GM20431 (cell line): ENCODE results near the gene STIP1.

Experiments
- in situ Hi-C: fragments of 300-500 bp; cut with MseI, MboI; formaldehyde crosslinking; loops from one replicate; pipeline ENCODE4 v1.15.0; 2020; ENCODE audit warnings: low sequenced_read_pairs; ENCODE audit not compliant: unreplicated experiment

STIP1 gene

DNA sequence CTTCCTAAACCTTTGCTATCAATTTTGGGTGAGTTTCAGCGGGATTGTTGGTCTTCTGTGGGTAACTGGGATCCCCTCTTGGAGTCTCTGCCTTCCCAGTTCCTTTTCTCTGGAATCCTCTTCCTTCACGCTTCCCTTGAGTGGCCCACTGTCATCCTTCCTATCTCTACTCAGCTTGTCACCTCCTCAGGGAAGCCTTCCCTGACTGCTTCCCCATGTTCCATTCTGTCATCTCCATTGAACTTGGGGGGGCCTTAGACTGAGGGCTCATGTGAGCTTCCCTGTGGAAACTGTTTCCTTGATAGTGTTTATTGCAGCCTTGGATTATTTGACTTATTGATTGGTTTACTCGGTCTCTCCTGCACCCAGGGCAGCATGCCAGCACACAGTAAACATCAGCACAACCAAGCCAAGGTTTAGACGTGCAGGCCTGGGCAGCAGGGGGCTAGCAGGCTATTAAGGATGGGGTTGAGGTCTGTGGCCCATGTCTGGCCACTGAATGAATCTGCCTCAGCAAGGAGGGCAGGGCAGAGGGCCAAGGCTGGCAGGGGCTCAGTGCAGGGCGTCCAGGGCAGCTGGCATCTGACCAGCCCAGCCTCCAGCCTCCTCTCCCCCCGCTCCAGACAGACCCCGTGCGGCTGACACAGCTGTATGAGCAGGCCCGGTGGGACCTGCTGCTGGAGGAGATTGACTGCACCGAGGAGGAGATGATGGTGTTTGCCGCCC is 32.8 kb downstream of the STIP1 start:
- in situ Hi-C loops: no loop called here

DNA sequence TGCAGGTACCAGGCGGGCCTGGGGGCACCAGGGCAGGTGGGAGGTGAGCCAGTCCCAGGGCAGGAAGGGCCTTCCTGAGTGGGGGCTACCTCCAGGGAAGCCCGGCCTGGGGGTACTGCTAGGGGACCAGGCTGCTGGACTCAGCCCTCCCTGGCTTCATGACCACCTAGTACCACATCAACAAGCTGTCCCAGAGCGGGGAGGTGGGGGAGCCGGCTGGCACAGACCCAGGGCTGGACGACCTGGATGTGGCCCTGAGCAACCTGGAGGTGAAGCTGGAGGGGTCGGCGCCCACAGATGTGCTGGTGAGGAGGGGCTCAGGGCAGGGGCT is 33.3 kb downstream of the STIP1 start:
- in situ Hi-C loops: no loop called here

DNA sequence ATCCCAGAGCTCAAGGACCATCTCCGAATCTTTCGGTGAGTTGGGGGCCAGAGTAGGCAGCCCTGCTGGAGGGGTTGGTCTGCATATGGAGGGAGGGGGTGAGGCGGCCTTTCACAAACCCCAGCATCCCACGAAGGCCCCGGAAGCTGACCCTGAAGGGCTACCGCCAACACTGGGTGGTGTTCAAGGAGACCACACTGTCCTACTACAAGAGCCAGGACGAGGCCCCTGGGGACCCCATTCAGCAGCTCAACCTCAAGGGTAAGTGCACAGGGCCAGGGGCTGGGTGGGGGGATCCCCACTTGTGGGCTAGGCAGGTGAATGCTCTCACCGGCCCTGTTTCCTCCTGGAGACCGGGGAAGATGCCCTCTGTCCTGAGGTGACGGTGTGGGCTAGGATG is 33.8 kb downstream of the STIP1 start:
- in situ Hi-C loops: no loop called here

DNA sequence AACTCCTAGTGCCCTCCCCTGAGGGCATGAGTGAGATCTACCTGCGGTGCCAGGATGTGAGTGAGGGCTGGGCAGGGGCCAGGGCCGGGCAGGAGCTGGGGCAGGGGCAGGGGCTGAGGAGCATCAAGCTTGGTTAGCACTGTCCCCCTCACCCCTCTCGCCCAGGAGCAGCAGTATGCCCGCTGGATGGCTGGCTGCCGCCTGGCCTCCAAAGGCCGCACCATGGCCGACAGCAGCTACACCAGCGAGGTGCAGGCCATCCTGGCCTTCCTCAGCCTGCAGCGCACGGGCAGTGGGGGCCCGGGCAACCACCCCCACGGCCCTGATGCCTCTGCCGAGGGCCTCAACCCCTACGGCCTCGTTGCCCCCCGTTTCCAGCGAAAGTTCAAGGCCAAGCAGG is 34.3 kb downstream of the STIP1 start:
- in situ Hi-C loops: no loop called here

DNA sequence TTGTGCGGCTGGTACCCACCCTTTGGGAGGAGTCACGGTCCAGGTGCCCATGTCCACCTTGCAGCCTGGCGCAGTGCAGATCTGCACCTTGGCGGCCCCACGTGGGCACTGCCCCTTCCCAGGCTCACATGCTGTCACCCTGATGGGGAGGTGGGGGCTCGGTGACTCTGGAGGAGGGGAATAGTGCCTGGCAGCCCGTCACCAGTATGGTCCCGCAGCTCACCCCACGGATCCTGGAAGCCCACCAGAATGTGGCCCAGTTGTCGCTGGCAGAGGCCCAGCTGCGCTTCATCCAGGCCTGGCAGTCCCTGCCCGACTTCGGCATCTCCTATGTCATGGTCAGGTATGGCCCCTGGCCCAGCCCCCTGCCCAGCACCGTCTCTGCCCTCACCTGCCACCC is 34.8 kb downstream of the STIP1 start:
- in situ Hi-C loops: no loop called here

DNA sequence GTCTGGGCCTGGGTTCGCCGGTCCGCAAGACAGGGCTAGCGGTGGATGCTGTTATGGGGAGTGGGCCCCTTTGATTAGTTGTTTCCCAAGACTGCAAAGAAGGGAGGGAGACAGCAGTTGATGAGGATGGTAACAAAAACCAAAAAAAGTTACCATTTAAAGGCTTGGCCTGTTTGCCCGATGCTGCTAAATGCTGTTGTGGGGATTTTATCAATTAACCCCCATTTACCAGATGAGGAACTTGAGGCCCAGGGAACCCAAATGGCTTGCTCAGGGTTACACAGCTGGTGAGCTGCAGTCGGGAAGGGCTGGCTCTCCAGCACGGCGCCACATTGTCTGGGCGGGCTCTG is 36.7 kb downstream of the STIP1 start:
- in situ Hi-C loops: no loop called here

DNA sequence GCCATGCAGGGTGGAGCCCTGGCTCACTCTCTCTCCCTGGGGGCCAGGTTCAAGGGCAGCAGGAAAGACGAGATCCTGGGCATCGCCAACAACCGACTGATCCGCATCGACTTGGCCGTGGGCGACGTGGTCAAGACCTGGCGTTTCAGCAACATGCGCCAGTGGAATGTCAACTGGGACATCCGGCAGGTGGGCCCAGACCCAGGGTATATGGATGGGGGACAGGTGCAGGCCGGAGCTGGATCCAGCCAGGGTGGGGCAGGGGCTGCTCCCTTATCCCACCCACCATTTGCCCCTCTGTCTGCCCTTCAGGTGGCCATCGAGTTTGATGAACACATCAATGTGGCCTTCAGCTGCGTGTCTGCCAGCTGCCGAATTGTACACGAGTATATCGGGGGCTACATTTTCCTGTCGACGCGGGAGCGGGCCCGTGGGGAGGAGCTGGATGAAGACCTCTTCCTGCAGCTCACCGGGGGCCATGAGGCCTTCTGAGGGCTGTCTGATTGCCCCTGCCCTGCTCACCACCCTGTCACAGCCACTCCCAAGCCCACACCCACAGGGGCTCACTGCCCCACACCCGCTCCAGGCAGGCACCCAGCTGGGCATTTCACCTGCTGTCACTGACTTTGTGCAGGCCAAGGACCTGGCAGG is 37.2 kb downstream of the STIP1 start:
- in situ Hi-C loops: no loop called here

DNA sequence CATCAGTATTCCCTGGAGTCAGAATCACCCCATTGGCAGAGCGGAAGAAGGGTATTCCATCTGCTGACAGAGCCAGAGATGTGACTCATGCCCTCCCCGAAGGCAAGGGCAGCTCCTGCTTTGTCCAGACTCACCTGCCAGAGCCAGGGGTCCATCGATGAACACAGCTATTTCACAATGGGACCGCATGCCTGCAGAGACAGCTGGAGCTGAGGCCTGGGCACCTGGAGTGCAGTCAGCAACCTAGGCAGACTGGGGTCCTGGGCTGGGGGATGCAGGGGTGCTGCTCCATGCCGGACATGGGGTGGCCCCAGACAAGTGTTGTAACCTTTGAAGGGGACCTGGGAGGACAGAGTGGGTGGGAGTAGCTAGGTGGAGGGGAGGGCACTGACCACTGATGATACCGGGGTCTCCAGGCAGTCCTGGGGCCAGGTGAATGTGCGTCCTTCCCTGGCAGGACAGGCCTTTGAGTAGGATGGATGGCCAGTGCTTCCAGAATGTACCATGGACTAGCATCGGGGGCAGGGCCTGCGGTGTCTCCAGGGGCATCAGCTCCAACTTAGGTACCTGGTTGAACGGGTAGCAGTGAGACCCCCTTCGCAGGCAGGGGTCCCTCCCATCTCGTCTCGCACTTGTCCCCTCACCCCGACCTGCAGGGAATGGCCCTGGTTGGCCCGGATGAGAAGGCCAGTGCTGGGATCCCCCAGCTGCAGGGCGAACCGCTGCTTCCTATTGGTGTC is 38.4 kb downstream of the STIP1 start:
- in situ Hi-C loops: no loop called here

DNA sequence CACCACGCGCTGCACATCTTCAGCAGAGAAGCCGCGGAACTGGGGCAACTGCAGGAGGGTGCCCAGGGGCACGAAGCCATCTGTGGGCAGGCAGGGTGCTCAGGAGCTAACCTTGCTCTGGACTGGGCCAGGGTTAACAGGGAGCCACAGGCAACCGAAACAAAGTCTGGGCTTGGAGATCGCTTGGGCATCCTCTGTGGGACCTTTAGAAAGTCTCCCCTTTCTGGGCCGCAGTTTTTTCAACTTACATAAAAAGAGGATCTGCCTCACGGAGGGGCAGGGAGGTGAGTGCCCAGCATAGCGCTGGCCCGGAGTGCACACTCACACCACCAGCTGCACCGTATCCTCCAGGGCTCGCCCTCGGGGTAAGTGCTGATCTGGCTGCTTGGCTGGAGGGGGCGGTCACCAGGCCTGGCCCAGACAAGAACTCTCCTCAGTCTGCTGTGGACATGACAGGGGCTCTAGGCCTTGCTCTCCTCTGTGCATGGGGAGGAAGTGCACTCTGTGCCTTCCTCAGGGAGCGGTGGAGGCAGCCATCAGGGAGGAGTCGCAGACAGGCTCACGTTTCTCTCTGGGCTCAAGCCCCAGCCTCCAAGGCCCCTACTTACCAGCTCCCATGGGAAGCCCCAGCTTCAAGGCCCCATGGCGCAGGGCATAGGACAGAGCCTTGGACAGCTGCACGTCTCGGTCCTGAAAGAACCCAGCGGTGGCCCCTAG is 39.1 kb downstream of the STIP1 start:
- in situ Hi-C loops: no loop called here

DNA sequence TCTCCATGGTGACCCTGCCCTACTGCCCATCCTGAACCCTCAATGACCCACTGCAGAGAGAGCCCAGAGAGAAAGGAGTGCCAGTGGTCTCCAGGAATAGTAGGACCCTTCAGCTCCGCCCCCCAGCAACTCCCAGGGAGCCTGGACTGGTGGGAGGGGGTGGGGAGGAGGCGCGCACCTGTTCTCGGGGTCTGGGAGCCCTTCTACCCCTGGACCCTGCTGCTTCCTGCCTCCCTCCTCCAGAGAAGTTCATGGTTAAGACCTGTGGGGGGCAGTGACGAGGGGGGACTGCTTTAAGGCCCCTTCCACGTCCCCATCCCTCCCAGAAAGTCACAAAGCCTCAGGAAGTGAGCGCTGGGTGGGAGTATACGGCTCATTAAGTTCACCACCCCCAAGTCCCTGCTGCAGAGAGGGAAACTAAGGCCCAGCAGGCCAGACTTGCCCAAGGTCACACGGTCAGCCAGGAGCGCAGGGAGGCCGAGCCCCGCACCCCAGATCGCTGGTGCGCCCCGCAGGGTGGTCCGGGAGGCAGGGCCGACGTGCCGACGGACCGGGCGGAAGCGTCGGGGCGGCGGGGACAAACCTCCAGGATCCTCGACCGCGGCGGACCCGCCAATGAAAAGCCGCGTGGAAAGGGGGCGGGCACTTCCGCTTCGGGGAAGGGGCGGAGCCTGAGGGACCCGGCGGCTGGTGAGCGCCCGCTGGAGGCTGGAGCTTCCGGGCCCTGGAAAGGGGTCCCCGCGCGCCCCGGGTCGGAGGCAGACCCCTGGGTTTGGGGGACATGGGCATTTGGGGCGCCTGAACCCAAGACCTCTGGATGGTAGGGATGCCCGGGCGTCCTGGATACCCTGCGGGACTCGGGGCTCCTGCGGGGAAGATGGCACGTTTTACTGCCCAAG is 39.9 kb downstream of the STIP1 start, which contains the start of the genes NUDT22 and TRPT1:
TSS of gene NUDT22 (plus strand) at position 667 of the 899 bp plus-strand sequence. CDS start 379 bp downstream, outside the sequence.
TSS of gene TRPT1 (minus strand) at position 579 of the 899 bp plus-strand sequence. CDS start at position 253, 326 bp downstream.
- in situ Hi-C loops: no loop called here

DNA sequence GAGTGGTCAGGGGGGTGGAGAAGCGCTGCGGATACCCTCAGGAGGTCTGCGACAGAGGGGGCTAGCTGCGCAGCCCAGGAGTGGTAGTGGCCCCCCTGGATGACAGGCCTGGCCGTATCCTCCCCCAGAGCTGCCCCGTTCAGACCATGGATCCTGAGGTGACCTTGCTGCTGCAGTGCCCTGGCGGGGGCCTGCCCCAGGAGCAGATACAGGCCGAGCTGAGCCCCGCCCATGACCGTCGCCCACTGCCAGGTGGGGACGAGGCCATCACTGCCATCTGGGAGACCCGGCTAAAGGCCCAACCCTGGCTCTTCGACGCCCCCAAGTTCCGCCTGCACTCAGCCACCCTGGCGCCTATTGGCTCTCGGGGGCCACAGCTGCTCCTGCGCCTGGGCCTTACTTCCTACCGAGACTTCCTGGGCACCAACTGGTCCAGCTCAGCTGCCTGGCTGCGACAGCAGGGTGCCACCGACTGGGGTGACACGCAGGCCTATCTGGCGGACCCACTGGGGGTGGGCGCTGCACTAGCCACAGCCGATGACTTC is 40.6 kb downstream of the STIP1 start:
- in situ Hi-C loops: no loop called here

DNA sequence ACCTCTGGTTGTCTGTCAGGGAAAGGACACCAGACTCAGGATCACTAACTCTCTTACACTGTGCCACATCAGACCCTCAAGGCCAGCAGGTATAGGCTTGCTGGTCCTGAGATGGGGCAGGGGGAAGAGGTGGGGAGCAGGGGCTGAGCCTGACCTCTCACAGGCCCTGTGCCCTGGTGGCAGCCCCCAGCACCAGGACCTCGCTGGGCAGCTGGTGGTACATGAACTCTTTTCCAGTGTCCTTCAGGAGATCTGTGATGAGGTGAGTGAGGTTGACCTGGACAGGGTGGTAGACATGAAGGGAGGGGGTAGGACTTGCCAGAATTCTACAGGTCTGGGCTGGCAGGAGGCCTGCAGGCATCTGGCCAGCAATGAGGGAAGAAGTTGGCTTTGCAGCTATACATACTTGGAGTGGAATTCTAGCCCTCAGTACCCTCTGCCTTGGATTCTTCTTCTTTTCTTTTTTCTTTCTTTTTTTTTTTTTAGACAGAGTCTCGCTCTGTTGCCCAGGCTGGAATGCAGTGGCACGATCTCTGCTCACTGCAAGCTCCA is 41.5 kb downstream of the STIP1 start:
- in situ Hi-C loops: no loop called here

DNA sequence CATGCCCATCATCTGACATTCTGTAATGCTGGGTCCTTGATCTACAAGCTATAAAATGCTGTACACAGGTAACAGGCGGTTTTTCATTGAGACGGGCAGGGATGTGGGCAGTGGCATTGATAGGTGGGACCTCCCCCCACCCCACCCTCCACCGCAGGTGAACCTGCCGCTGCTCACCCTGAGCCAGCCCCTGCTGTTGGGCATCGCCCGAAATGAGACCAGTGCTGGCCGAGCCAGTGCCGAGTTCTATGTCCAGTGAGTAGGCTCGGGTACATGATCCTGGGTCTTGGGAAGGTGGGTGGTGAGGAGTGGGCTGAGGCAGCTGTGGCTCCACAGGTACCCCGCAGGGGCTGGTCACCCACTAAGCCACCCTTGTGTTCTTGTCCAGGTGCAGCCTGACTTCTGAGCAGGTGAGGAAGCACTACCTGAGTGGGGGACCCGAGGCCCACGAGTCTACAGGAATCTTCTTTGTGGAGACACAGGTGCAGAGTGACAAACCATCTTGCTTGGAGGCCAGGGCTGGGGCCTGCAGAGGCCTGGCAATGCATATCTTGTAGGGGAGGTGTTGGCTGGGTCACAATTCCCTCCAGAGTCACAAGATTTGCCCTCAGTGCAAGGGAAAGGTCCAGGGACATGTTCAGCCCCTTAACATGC is 43.2 kb downstream of the STIP1 start:
- in situ Hi-C loops: no loop called here

DNA sequence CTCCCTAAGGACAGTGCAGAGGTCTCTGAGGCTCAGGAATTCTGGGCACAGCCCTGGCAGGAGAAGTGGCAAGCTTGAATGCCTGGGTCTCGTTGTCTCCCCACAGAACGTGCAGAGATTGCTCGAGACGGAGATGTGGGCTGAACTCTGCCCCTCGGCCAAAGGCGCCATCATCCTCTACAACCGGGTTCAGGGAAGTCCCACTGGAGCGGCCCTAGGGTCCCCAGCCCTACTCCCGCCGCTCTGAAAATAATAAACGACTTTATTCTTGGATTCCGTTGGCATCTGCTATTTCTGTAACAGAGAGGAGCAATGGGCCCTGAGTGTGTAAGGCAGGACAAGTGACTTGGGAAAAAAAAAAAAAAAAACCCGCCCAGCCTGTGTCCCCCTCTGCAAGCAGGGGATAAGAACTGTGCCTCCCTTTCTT is 43.8 kb downstream of the STIP1 start:
- in situ Hi-C loops: no loop called here

DNA sequence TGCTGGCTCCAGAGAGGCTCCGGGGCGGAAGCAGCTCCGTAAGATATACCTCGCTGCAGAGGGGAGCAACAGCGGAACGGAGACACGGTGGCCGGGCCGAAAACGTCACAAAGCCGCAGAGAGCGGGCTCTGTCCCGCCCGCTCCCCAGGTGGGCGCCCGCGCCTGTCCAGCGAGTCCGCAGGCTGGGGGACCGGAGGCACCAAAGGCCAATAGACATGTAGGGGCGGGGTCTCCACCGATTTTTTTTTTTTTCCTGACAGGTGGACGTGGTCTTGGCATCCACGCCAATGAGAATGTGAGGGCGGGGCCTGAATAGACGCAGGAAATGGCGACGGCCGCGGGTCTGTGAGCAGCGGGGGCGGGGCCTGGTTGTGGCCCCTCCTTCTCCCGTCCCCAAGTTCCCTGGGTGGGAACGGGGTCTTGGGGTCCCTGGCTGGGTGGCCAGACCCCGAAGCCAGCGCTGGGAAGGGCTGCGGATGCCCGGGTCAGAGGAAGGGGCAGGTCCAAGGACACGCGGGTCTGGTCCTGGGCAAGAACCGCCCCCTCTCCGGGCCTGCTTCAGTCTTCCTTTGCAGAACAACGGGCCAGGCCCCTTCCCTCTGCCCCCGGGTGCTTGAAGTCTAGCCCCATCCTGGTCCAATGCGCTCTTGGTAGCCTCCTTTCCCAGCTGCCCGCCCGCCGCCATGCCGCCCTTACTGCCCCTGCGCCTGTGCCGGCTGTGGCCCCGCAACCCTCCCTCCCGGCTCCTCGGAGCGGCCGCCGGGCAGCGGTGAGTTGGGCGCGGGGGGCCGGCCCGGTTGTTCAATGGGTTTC is 44.4 kb downstream of the STIP1 start, which contains the start of gene DNAJC4:
TSS of gene DNAJC4 (plus strand) at position 378 of the 814 bp plus-strand sequence. CDS start at position 685, 307 bp downstream.
- in situ Hi-C loops: no loop called here

DNA sequence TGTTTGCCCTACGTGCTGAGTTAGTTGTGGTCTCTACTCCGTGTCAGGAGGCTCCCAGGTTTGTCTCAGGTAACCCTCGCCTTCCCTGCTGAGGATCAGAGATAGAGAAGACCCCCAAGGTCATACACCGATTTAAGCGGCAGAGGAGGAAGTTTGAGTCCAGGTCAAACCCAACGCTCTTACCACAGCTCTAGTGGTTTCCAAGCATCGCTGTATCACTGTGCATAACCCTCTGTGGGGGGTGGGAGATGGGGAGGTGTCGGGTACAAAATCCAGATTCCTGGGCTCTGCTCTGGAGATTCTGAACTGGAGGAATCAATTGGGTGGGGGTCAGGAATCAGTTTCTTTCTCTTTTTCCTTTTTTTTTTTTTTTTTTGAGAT is 45.0 kb downstream of the STIP1 start:
- in situ Hi-C loops: no loop called here

DNA sequence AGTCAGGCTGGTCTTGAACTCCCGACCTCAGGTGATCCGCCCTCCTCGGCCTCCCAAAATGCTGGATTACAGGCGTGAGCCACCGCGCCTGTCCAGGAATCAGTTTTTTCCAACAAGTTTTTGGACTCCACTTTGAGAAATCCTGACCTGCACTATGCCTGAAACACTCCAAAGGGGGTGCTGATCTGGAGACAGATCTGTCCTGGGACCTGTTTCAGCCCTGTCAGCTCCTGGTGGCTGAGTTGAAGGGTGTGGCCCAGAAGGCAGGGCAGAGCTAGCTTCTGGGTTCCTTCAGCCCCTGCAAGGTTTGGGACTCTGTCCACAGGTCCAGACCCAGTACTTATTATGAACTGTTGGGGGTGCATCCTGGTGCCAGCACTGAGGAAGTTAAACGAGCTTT is 45.6 kb downstream of the STIP1 start:
- in situ Hi-C loops: no loop called here
